Effector memory CD8-positive, alpha-beta T cell (primary cell): Measurements from ENCODE around the gene MICOS13.
"Not testable (repeated sequence)": the region's sequence is repeated elsewhere in the genome, so short reads cannot be mapped to it uniquely, and the experiment has no call there.

Source experiments
- ATAC-seq: fragments of 150-1000 bp; cut with Tn5 transposase; replicated peaks from 2 replicates; pipeline ENCODE4 v1.10.0; 2021; ENCODE audit warnings: mild to moderate bottlenecking, moderate library complexity
- DNase-seq, 3 experiments: peaks; one replicate each; pipeline ENCODE4 v3.0.0; 2021
- H3K27ac Mint-ChIP-seq, 2 donors: one replicate each; pipeline ENCODE4 v1.8.0; 2022; ENCODE audit warnings: mild to moderate bottlenecking in 2 of 2, mixed read lengths in 2 of 2, moderate library complexity in 2 of 2
- H3K27me3 Mint-ChIP-seq, 2 donors: one replicate each; pipeline ENCODE4 v1.8.0; 2022; ENCODE audit warnings: mixed read lengths in 2 of 2
- H3K36me3 Mint-ChIP-seq: one replicate; pipeline ENCODE4 v1.8.0; 2022; ENCODE audit warnings: mild to moderate bottlenecking, moderate library complexity, mixed read lengths; ENCODE audit not compliant: insufficient read depth
- H3K4me1 Mint-ChIP-seq, 2 donors: one replicate each; pipeline ENCODE4 v1.8.0; 2022; ENCODE audit warnings: low read depth in 2 of 2, mixed read lengths in 2 of 2
- H3K4me3 Mint-ChIP-seq, 2 donors: one replicate each; pipeline ENCODE4 v1.8.0; 2022; ENCODE audit warnings: mild to moderate bottlenecking in 2 of 2, mixed read lengths in 2 of 2, moderate library complexity in 2 of 2
- H3K9me3 Mint-ChIP-seq, 2 donors: one replicate each; pipeline ENCODE4 v1.8.0; 2022; ENCODE audit warnings: mixed read lengths in 2 of 2

The MICOS13 gene

GRCh38 chr19:5695649-5696195, 15.4 kb upstream of the MICOS13 start:
- H3K9me3 Mint-ChIP-seq: no peaks in the 10 kb centered on the region
- H3K27me3 Mint-ChIP-seq: no peaks in the 10 kb centered on the region
- peaks cover 4 to 15% of the 10 kb centered on the region in 2 donors for H3K4me1 Mint-ChIP-seq
- ATAC-seq: no peak
- H3K4me3 Mint-ChIP-seq: no peak overlapping the region
- H3K27ac Mint-ChIP-seq: no peak overlapping the region
- peaks cover 91% of the 10 kb centered on the region for H3K36me3 Mint-ChIP-seq
- DNase-seq: no peak

GRCh38 chr19:5694956-5695648, 14.8 kb upstream of the MICOS13 start:
- Mint-ChIP-seq H3K36me3 (peaks cover 91% of the 10 kb centered on the region), H3K9me3 (no peaks in the 10 kb centered on the region)

GRCh38 chr19:5694167-5694955, 14.0 kb upstream of the MICOS13 start:
- H3K27me3 Mint-ChIP-seq: no peaks in the 10 kb centered on the region
- peak overlapping the region; percentile 25 to 98 for H3K27ac Mint-ChIP-seq
- H3K4me3 Mint-ChIP-seq: no peak overlapping the region
- H3K9me3 Mint-ChIP-seq: no peaks in the 10 kb centered on the region
- H3K36me3 Mint-ChIP-seq: peaks cover 94% of the 10 kb centered on the region
- ATAC-seq (no peak), DNase-seq (no peak)
- H3K4me1 Mint-ChIP-seq: peaks cover 10 to 25% of the 10 kb centered on the region in 2 donors

More at GRCh38 chr19:5694956-5695648, 14.8 kb upstream of the MICOS13 start:
- Mint-ChIP-seq H3K4me3 (peak overlapping the region in 1 of 2 donors; percentile 19), H3K27ac (peak overlapping the region in 1 of 2 donors; percentile 10), H3K4me1 (peaks cover 10 to 21% of the 10 kb centered on the region in 2 donors), H3K27me3 (no peaks in the 10 kb centered on the region)
- DNase-seq (no peak), ATAC-seq (no peak)

- peaks cover 86% of the 10 kb centered on the region for H3K36me3 Mint-ChIP-seq
- no peaks in the 10 kb centered on the region for H3K9me3 Mint-ChIP-seq
- H3K27me3 Mint-ChIP-seq: no peaks in the 10 kb centered on the region
- H3K4me1 Mint-ChIP-seq: peaks cover 10 to 26% of the 10 kb centered on the region in 2 donors
- no peak for ATAC-seq
- H3K4me3 Mint-ChIP-seq: peak overlapping the region; percentile 53 to 55
- peak overlapping the region; percentile 25 to 98 for H3K27ac Mint-ChIP-seq
- DNase-seq: no peak
Measured at GRCh38 chr19:5693195-5694166, 13.2 kb upstream of the MICOS13 start.

- H3K4me3 Mint-ChIP-seq: peak overlapping the region; percentile 53 to 55
- peaks cover 86% of the 10 kb centered on the region for H3K36me3 Mint-ChIP-seq
- DNase-seq (no peak), ATAC-seq (no peak)
- peak overlapping the region in 1 of 2 donors; percentile 98 for H3K27ac Mint-ChIP-seq
- peaks cover 14 to 30% of the 10 kb centered on the region in 2 donors for H3K4me1 Mint-ChIP-seq
- no peaks in the 10 kb centered on the region for H3K9me3 Mint-ChIP-seq
- no peaks in the 10 kb centered on the region for H3K27me3 Mint-ChIP-seq
Measured at GRCh38 chr19:5692723-5693194, 12.4 kb upstream of the MICOS13 start.

GRCh38 chr19:5691822-5692722, 11.8 kb upstream of the MICOS13 start:
- peak overlapping the region; percentile 96 to 98 for H3K4me3 Mint-ChIP-seq
- DNase-seq: no peak
- ATAC-seq: no peak
- H3K9me3 Mint-ChIP-seq: no peaks in the 10 kb centered on the region
- H3K27ac Mint-ChIP-seq: peak overlapping the region; percentile 94 to 98
- H3K36me3 Mint-ChIP-seq: peaks cover 81% of the 10 kb centered on the region
- H3K27me3 Mint-ChIP-seq: no peaks in the 10 kb centered on the region
- H3K4me1 Mint-ChIP-seq: peaks cover 14 to 30% of the 10 kb centered on the region in 2 donors

- Mint-ChIP-seq H3K4me1 (peaks cover 19 to 30% of the 10 kb centered on the region in 2 donors), H3K4me3 (peak overlapping the region; percentile 96 to 98), H3K27me3 (no peaks in the 10 kb centered on the region), H3K36me3 (peaks cover 72% of the 10 kb centered on the region), H3K9me3 (no peaks in the 10 kb centered on the region), H3K27ac (peak overlapping the region; percentile 94 to 98)
- peak; percentile 23 to 46 (median 29) for DNase-seq
- no peak for ATAC-seq
Measured at GRCh38 chr19:5690955-5691821, 10.9 kb upstream of the MICOS13 start.

GRCh38 chr19:5690125-5690954, 10.0 kb upstream of the MICOS13 start, which contains the start of gene RPL36:
Gene RPL36, plus strand, starts transcription at chr19:5690295. Its CDS starts 213 bp downstream, at chr19:5690508.
- H3K36me3 Mint-ChIP-seq: peaks cover 63% of the 10 kb centered on the region
- H3K27me3 Mint-ChIP-seq: no peaks in the 10 kb centered on the region
- H3K9me3 Mint-ChIP-seq: no peaks in the 10 kb centered on the region
- peak; percentile 99 for DNase-seq
- peak; percentile 63 for ATAC-seq
- H3K27ac Mint-ChIP-seq: peak within 1 kb of the TSS; percentile 94 to 98
- H3K4me1 Mint-ChIP-seq: peaks cover 24 to 32% of the 10 kb centered on the region in 2 donors
- peak within 1 kb of the TSS; percentile 96 to 98 for H3K4me3 Mint-ChIP-seq

GRCh38 chr19:5688262-5688881, 8.1 kb upstream of the MICOS13 start:
- Mint-ChIP-seq H3K4me3 (peak overlapping the region; percentile 78 to 81), H3K4me1 (peaks cover 24 to 32% of the 10 kb centered on the region in 2 donors), H3K36me3 (peaks cover 44% of the 10 kb centered on the region), H3K27ac (peak overlapping the region in 1 of 2 donors; percentile 56)
- not testable (repeated sequence) for H3K27me3 Mint-ChIP-seq, ATAC-seq, DNase-seq, H3K9me3 Mint-ChIP-seq
